Right ventricle myocardium inferior (tissue), 1 donor: ENCODE measurements around the gene CDK11A. TPM values are rescaled to one million over a fixed set of nuclear protein-coding genes. Genes with fewer than 3 reads are reported as not detected.
"Not testable (repeated sequence)": the region's sequence is repeated elsewhere in the genome, so short reads cannot be mapped to it uniquely, and the experiment has no call there.

Source experiments
- ATAC-seq: fragments of 200-7000 bp; cut with Tn5 transposase; one replicate; pipeline ENCODE4 v1.9.1; 2020; ENCODE audit warnings: mild to moderate bottlenecking, moderate library complexity
- DNase-seq: peaks from one replicate; pipeline ENCODE4 v3.0.0; 2021; ENCODE audit errors: missing footprints
- intact Hi-C: fragments of 100-400 bp; cut with DNase I; formaldehyde crosslinking; loops from one replicate; pipeline ENCODE4 v1.11.0; 2022
- total RNA-seq: library from RNA; stranded (reverse); fragmentation: NEBNext Ultra II Directional; extraction: Animal tissue kit (Norgen Biotek cat#: 25700); gene quantifications from one replicate; pipeline ENCODE4 v1.2.1, GENCODE V29; 2021
- donor health status: DM: no; HTN: yes; CAD: no; lungs with severe emphysema.

Gene CDK11A
- total RNA-seq, 1 donor from 2014 or later = 20.8 TPM

- peak; percentile 56 for DNase-seq
- intact Hi-C loops = no loop called here
- ATAC-seq = no peak
These were observed 31.7 kb upstream of the CDK11A start for GRCh38 chr1:1755852-1756251.

GRCh38 chr1:1755426-1755825 is 31.3 kb upstream of the CDK11A start:
- ATAC-seq (no peak), DNase-seq (peak; percentile 32)
- intact Hi-C loops = no loop called here

GRCh38 chr1:1754051-1754815 is 30.1 kb upstream of the CDK11A start:
- no peak for ATAC-seq
- peak; percentile 37 for DNase-seq
- intact Hi-C loops = no loop called here

- DNase-seq = no peak
- no peak for ATAC-seq
- intact Hi-C loops = no loop called here
These were observed 29.4 kb upstream of the CDK11A start for GRCh38 chr1:1753607-1754005.

- ATAC-seq (no peak), DNase-seq (no peak)
- intact Hi-C loops = no loop called here
These were observed 28.8 kb upstream of the CDK11A start for GRCh38 chr1:1752636-1753606.

GRCh38 chr1:1752190-1752589 is 28.0 kb upstream of the CDK11A start:
- intact Hi-C loops = no loop called here
- no peak for DNase-seq
- ATAC-seq = no peak

- DNase-seq, intact Hi-C loops, ATAC-seq: not testable (repeated sequence)
These were observed 25.8 kb upstream of the CDK11A start for GRCh38 chr1:1749941-1750340.

DNA sequence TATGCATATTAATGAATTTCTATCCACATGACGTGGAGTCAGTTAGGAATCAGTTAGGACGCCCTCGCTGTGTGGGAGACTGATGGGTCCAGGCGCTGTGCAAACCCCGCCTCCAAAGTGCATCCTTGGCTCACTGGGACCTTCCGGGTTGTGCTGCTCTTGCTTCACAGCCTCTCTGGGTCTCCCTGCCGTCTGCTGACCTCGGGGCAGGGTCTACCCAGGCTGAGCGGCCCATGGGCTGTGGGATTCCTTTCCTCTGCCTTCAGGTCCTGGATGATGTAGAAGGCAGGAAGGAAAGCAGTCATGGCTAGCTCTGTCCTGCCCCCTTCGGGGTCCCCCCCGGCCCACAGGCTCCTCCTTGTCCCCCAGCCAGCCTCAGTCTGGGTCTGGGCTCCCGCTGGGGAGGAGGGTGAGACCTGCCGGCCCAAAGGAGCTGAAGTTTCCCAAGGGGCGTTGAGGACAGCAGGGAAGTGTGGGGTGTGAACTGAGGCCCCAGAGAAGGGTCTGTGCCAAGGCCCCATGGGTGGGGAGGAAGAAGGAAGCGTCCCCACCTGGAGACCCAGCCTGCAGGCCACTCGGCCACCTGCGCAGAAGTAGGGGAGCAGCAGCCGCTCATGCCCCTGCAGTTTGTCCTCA is 24.6 kb upstream of the CDK11A start:
- intact Hi-C loops = no loop called here
- DNase-seq (peak; percentile 40), ATAC-seq (no peak)

DNA sequence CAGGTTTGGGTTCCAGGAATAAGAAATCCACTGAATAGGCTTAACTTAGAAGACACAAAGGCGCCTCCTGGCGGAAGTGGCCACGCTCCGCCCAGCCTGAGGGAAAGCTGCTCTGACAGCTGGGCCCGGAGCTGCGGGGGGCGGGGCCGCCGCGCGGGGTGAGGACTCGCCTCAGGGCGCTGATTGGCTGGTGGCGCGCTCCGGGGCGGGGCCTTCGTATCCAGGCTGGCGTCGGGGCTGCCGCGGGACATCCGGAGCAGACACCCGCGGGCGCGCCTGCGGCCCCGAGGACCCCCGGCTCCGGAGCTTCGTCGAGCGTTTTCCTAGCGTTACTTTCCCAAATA is 22.4 kb upstream of the CDK11A start:
- intact Hi-C loops = not testable (repeated sequence)

DNA sequence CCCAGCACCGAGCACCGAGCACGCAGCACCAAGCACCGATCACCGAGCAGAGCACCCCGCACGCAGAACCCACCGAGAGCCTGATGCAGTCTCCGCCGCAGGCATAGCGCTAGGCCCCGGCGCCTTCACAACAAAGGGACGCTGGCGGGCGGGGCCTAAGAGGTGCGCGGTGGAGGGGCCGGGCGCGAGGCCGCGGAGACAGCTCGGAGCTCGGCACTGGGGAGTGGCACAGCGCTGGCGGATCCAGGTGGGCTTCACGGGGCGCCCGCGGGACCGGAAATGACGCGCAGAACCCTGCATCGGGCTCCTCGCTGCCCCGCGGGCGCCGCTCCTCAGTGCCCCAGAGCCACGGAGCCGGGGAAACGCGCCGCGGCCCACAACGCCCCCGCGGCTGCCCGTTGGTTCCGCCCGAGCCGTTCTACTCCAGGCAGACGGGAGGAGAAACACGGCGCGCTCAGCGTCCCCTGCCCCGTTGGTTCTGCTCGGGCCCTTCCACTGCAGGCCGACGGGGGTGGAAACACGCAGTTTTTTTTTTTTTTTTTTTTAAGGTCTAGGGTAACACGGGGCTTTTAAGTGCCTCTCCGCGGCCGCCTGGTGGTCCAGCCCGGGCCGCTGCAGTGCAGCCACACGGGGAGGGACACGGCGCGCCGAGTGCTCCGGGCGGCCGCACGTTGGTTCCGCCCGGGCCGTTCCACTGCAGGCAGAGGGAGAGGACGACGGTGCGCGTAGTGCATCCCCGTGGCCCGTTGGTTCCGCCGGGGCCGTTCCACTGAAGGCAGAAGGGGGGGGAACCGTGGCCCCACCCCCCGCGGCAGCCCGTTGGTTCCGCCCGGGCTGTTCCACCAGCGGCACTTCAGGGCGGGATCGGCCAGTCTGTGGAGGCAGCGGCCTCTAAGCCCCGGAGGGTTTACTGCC is 21.8 kb upstream of the CDK11A start:
- intact Hi-C loops = not testable (repeated sequence)
- peak; percentile 96 for DNase-seq
- peak; percentile 94 for ATAC-seq

More for the DNA sequence above, 22.4 kb upstream of the CDK11A start:
- ATAC-seq = peak; percentile 95
- not testable (repeated sequence) for DNase-seq

- DNase-seq, intact Hi-C loops, ATAC-seq: not testable (repeated sequence)
These were observed 18.4 kb upstream of the CDK11A start for GRCh38 chr1:1742529-1742928.

DNA sequence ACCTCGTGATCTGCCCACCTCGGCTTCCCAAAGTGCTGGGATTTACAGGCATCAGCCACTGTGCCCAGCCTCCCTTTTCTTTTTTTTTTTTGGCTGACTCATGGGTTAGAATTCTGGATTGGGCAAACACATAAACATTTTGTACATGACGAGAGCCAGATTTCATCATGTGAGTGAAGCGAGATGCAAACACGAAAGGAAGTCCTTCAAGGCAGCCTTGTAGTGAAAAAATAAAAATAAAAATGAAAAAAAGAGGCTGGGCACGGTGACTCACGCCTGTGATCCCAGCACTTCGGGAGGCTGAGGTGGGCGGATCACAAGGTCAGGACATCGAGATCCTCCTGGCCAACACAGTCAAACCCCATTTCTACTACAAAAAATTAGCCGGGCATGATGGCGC is 16.9 kb upstream of the CDK11A start:
- intact Hi-C loops, DNase-seq, ATAC-seq: not testable (repeated sequence)

GRCh38 chr1:1738799-1739337 is 14.7 kb upstream of the CDK11A start:
- intact Hi-C loops, DNase-seq: not testable (repeated sequence)
- peak; percentile 12 for ATAC-seq

DNA sequence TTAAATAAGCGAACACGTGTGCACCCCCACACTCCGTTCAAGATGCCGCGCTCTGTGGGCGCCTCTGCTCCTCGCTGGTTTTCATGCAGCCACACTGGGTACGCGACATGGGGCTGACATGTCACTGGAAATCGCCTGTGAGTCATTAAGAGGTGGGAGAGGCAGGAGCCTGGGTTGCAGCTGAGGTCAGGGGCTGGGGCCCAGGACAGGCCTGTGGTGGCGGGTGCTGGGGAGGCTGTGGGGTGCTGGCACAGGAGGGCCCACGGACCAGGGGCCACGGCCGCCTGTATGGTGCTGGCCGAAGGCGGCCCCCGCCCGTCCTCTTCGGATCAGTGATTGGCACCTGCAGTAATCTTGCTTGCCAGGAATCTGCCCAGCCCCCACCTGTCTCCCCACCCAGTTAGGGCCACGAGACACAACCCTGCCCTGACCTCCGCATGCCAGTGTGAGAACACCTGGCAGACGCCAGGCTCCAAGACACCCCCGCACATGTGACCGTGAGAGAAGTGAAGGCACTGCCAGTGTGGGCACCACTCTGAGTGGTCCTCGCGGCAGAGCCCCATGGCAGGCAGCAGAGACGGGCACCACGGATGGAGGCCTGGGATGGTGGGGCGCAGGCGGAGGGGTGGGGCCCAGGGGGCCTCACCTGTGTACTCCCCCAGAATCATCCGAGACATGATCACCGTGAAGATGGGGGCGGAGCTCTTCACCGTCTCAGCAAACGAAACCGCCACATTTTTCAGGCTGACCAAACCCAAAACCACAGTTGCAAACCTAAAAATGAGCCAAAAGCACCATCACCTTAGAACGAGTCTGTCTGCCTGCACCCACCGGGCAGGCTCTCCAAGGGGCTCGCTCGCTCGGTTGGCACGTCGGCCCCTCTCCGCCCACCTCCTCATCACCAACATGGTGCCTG is 13.8 kb upstream of the CDK11A start:
- DNase-seq, intact Hi-C loops: not testable (repeated sequence)
- ATAC-seq = peak; percentile 14

DNA sequence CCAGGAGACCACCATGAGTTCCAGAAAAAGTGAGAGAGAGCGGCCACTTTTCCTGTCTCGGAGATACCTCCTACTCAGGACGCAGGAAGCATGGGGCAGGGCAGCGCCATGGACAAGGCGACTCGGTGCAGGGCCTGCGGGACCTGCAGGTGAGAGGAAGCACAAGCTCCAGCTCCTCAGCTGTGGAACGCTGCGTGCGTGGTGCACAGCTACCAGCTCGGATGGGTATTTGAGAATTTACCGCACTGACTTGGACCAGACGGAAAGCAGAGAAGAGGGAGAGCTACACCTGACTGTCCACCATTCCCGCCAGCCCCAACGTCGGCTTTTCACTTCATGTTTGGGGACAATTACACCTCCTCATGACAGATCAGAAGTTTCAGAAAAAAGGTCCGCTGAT is 8.2 kb upstream of the CDK11A start:
- no peak for DNase-seq
- intact Hi-C loops = no loop called here
- no peak for ATAC-seq

- intact Hi-C loops = no loop called here
- no peak for ATAC-seq
- no peak for DNase-seq
These were observed 6.7 kb upstream of the CDK11A start for GRCh38 chr1:1730870-1731269.

DNA sequence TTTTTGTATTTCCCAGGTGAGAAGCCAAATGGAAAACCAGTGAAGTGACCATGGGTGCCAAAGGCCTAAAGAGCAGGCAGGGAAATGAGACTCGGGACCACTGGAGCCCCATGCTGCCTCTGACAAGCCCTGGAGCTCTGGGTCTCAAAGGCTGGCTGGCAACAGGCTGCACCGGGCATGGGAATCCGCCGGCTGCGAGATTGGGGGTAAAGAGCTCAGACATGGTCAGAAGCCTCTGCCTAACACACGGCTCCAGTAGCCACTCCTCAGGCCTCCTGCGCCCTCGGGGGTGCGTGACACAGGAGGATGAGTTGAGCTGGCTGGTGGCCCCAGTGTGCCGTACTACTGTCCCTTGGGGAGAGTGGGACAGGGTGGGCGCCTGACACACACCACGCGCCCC is 6.1 kb upstream of the CDK11A start:
- ATAC-seq, intact Hi-C loops, DNase-seq: not testable (repeated sequence)
